Thymus (tissue), 11 donors: Measurements from ENCODE around the gene TMEM183A. TPM values are rescaled to one million over a fixed set of nuclear protein-coding genes. Genes with fewer than 3 reads are reported as not detected.

Experiments used
- DNase-seq, 9 donors: peaks; one replicate each; pipeline ENCODE4 v3.0.0-alpha.2; 2013; ENCODE audit warnings: low spot score in 9 of 9, low read depth in 6 of 9, missing footprints in 1 of 9
- H3K27ac ChIP-seq, 2 donors: one replicate each; pipeline ENCODE4 v1.5.1; 2013; ENCODE audit warnings: control low read depth in 1 of 2, low read depth in 1 of 2, low read length in 1 of 2, mild to moderate bottlenecking in 1 of 2, moderate library complexity in 1 of 2
- H3K27me3 ChIP-seq, 2 donors: one replicate each; pipeline ENCODE4 v1.5.1; 2013; ENCODE audit warnings: low read length in 1 of 2; ENCODE audit not compliant: control insufficient read depth in 2 of 2, insufficient read depth in 1 of 2
- H3K36me3 ChIP-seq, 2 donors: one replicate each; pipeline ENCODE4 v1.5.1; 2013; ENCODE audit warnings: low read length in 1 of 2, mild to moderate bottlenecking in 1 of 2, moderate library complexity in 1 of 2; ENCODE audit not compliant: control insufficient read depth in 2 of 2, insufficient read depth in 2 of 2
- H3K4me1 ChIP-seq, 2 donors: one replicate each; pipeline ENCODE4 v1.5.1; 2013; ENCODE audit warnings: low read length in 2 of 2; ENCODE audit not compliant: control insufficient read depth in 2 of 2, insufficient read depth in 2 of 2
- H3K4me3 ChIP-seq, 2 donors: one replicate each; pipeline ENCODE4 v1.5.1; 2013; ENCODE audit warnings: low read length in 2 of 2, control low read depth in 1 of 2, mild to moderate bottlenecking in 1 of 2
- H3K9me3 ChIP-seq, 2 donors: one replicate each; pipeline ENCODE4 v1.5.1; 2013; ENCODE audit warnings: low read length in 1 of 2, mild to moderate bottlenecking in 1 of 2; ENCODE audit not compliant: control insufficient read depth in 2 of 2, insufficient read depth in 1 of 2
- WGBS: extraction: QIAGEN DNeasy Blood & Tissue Kit; methylation state at CpG from one replicate; pipeline ENCODE4 v1.1.7; 2013; 5-methylcytosine and 5-hydroxymethylcytosine counted together
- polyA plus RNA-seq: library from polyadenylated mRNA; stranded (reverse); fragments of 200-250 nt; gene quantifications from one replicate; pipeline ENCODE4 v1.2.3, GENCODE V29; 2013
- total RNA-seq: library from RNA; stranded (reverse); fragments of 120-200 nt; gene quantifications from one replicate; pipeline ENCODE4 v1.2.4, GENCODE V29; 2013
- donor health status: healthy.

Gene TMEM183A
- total and polyA plus RNA-seq, 2 donors: 50.6 to 75.3 TPM

DNA sequence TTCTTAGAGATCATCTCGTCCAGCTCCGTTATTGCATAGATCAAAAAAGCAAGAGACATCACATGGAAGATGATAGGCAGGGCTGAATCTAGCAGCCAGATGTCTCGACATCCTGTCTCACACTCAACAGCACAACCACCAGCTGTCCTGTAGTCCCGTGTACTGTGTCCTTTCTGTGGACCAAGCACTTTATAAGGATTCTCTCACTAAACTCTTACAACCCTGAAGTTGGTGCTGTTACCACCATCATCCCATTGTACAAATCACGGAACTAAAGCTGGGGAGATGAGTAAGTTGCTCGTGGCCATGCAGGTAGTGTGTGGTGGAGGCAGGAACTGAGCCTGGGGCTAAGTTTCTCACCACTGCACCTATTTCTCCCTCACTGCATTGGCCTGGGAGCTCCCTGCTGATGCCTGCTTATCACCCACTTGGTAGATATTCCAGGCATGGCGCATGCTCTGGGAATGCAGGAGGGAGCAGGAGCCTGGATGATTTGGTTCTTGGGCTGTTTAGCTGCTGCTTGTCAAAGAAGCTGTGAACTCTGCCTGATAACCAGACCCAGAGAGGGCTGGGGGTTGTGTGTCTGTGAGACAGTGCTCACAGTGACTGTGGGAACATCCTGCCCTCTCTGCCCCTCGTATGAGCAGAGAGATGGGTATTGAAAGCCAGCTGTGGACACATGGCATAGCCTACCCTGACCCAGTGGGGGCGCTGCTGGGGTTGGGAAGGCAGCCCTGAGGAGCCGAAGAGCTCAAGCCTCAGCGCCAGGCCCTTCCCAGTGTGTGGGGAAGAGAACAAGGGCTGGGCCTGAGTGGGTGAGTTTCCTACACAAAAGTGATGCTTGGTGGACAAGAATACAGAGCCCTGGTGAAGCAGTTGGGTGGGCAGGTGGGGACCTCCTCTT is 32.7 kb downstream of the TMEM183A start:
- Histone ChIP-seq H3K4me1 (peaks cover 0 to 4% of the 10 kb centered on the region in 2 donors), H3K36me3 (no peaks in the 10 kb centered on the region), H3K4me3 (no peak overlapping the region), H3K9me3 (no peaks in the 10 kb centered on the region), H3K27ac (no peak overlapping the region), H3K27me3 (peaks cover 0 to 14% of the 10 kb centered on the region in 2 donors)
- 55% methylated on average over 11 of the region's 11 CpGs for WGBS
- DNase-seq: peak in 1 of 9 donors; percentile 31

- H3K4me1 ChIP-seq: peaks cover 0 to 4% of the 10 kb centered on the region in 2 donors
- WGBS: 53% methylated on average over 5 of the region's 5 CpGs
- no peaks in the 10 kb centered on the region for H3K9me3 ChIP-seq
- H3K4me3 ChIP-seq: no peak overlapping the region
- no peaks in the 10 kb centered on the region for H3K36me3 ChIP-seq
- DNase-seq: peak in 1 of 9 donors; percentile 18
- peaks cover 0 to 12% of the 10 kb centered on the region in 2 donors for H3K27me3 ChIP-seq
- H3K27ac ChIP-seq: no peak overlapping the region
Observed at GRCh38 chr1:203040513-203041275, 33.5 kb downstream of the TMEM183A start.

DNA sequence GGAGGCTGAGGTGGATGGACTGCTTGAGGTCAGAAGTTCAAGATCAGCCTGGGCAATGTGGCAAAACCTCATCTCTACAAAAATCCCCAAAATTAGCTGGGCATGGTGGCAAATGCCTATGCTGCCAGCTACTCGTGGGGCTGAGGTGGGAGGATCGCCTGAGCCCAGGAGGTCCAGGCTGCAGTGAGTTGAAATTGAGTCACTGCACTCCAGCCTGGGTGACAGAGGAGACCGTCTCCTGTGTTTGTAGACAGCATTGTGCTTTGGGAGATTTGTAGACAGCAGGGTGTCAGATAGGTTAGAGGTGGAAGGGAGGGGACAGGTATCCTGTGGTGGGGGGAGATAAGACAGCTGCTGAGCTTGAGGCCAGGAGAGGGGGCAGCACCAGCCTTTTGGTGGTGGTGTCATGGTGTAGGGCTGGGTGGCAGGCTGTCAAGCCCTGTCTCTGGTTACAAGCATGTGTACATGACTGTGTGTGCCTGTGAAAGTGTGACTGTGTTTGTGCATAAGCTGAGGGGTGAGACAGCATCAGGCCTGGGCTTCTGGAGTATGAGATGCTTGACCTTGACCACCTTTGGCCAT is 34.3 kb downstream of the TMEM183A start:
- H3K27me3 ChIP-seq: peaks cover 0 to 14% of the 10 kb centered on the region in 2 donors
- no peaks in the 10 kb centered on the region for H3K36me3 ChIP-seq
- no peak for DNase-seq
- H3K9me3 ChIP-seq: no peaks in the 10 kb centered on the region
- H3K4me1 ChIP-seq: peaks cover 0 to 4% of the 10 kb centered on the region in 2 donors
- no peak overlapping the region for H3K27ac ChIP-seq
- no peak overlapping the region for H3K4me3 ChIP-seq
- 95% methylated on average over 3 of the region's 3 CpGs for WGBS

DNA sequence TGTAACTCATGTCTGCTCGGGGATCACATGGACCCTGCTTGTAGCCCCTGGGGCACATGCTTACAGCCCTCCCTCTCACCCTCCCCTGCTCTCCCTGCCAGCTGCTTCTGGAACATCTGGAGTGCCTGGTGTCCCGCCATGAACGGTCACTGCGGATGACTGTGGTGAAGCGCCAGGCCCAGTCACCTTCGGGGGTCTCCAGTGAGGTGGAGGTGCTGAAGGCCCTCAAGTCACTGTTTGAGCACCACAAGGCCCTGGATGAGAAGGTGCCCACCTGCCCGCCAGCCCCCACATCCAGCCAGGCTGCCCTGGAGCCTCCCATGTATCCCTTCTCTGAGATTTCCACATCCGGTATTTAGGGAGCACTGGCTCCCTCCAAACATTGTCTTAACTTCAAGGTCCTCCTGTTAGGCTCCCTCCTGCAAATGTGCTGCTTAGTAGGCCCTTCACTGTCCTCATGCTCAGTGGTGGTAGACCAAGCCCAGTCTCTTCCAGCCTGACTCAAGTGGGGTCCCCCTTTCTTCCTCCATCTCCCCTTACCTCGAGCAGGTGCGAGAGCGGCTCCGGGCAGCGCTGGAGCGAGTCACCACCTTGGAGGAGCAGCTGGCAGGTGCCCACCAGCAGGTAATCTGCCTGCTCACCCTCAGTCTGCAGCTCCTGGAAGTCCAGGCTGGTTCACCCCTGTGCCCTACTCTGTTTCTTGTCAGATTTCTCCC is 36.8 kb downstream of the TMEM183A start:
- H3K27me3 ChIP-seq: peaks cover 0 to 6% of the 10 kb centered on the region in 2 donors
- H3K4me1 ChIP-seq: peaks cover 0 to 4% of the 10 kb centered on the region in 2 donors
- no peak overlapping the region for H3K4me3 ChIP-seq
- no peak for DNase-seq
- 97% methylated on average over 14 of the region's 14 CpGs for WGBS
- H3K9me3 ChIP-seq: no peaks in the 10 kb centered on the region
- no peaks in the 10 kb centered on the region for H3K36me3 ChIP-seq
- no peak overlapping the region for H3K27ac ChIP-seq

- WGBS: 98% methylated on average over 7 of the region's 7 CpGs
- Histone ChIP-seq H3K9me3 (no peaks in the 10 kb centered on the region), H3K27ac (no peak overlapping the region), H3K36me3 (no peaks in the 10 kb centered on the region), H3K4me3 (no peak overlapping the region), H3K4me1 (peaks cover 0 to 2% of the 10 kb centered on the region in 2 donors), H3K27me3 (peaks cover 0 to 9% of the 10 kb centered on the region in 2 donors)
- DNase-seq: no peak
Observed at GRCh38 chr1:203044546-203045250, 37.5 kb downstream of the TMEM183A start.

DNA sequence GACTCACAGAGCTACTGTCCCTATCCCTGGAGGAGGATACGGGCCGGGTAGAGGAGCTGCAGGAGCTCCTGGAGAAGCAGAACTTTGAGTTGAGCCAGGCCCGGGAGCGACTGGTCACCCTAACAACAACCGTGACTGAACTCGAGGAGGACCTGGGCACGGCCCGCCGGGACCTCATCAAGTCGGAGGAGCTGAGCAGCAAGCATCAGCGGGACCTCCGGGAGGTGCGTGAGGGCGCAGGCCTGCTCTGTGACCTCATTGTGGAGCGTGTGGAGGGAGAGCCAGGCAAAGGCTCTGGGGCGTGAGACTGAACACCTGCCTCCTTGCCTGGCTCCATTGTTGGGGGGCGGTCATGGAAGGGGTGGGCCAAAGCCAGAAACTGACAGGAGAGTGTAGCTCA is 38.2 kb downstream of the TMEM183A start:
- no peak for DNase-seq
- 97% methylated on average over 17 of the region's 17 CpGs for WGBS
- peaks cover 0 to 9% of the 10 kb centered on the region in 2 donors for H3K27me3 ChIP-seq
- no peaks in the 10 kb centered on the region for H3K4me1 ChIP-seq
- H3K4me3 ChIP-seq: no peak overlapping the region
- no peaks in the 10 kb centered on the region for H3K9me3 ChIP-seq
- H3K27ac ChIP-seq: no peak overlapping the region
- no peaks in the 10 kb centered on the region for H3K36me3 ChIP-seq

DNA sequence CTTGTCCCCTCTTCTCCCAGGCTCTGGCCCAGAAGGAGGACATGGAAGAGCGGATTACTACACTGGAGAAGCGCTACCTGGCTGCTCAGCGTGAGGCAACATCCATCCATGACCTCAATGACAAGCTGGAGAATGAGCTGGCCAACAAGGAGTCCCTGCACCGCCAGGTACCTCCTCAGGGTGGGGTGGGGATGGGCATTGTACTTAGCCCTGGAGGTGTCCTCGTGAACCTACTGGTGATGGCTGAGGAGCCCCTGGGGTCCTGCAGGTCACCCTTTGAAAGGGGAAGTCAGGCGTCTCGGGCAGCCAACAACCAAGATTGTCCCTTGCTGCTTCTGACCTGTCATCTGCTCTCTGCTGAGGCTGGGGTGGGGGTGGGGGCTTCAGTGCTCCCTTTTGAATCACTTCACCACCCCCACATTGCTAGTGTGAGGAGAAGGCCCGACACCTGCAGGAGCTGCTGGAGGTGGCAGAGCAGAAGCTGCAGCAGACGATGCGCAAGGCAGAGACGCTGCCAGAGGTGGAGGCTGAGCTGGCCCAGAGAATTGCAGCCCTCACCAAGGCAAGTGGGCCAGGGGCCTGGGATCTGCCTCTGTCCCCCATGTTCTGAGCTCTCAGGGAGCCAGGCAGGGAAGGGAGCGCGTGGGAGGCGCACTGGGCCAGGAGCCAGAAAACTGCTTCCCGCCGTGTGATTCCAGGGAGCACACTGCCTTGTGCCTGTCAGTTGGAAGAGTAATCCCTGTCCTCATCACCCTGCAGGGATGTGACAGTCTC is 38.8 kb downstream of the TMEM183A start:
- H3K36me3 ChIP-seq: no peaks in the 10 kb centered on the region
- H3K27me3 ChIP-seq: peaks cover 0 to 9% of the 10 kb centered on the region in 2 donors
- no peaks in the 10 kb centered on the region for H3K9me3 ChIP-seq
- 94% methylated on average over 16 of the region's 16 CpGs for WGBS
- no peak for DNase-seq
- H3K4me1 ChIP-seq: no peaks in the 10 kb centered on the region
- H3K4me3 ChIP-seq: no peak overlapping the region
- no peak overlapping the region for H3K27ac ChIP-seq
